SK-N-SH (cell line): Measurements from ENCODE around the gene NISCH. TPM values are rescaled to one million over a fixed set of nuclear protein-coding genes. Genes with fewer than 3 reads are reported as not detected.

ENCODE experiments used
- CTCF ChIA-PET: fragments of 300-600, 350-600 bp; formaldehyde crosslinking; extraction: SDS; loops from one replicate; lab custom pipeline; 2021; lab: Yijun Ruan, JAX
- POLR2A ChIA-PET: fragments of 350-600 bp; sonication (Branson Sonifier 250); formaldehyde crosslinking; extraction: SDS; loops from one replicate; lab custom pipeline; 2020; ENCODE audit warnings: antibody characterized with exemption, inconsistent platforms; lab: Yijun Ruan, JAX
- DNase-seq: peaks from one replicate; pipeline ENCODE4 v3.0.0; 2012
- H2AFZ ChIP-seq: fragments of 200-600 bp; sonication (generic); 2 replicates; pipeline ENCODE4 v1.8.1; 2016; ENCODE audit warnings: antibody characterized with exemption, mild to moderate bottlenecking, low read depth
- H3F3A ChIP-seq: fragments of 200-600 bp; sonication (generic); replicated peaks from 2 replicates; pipeline ENCODE3; 2016; ENCODE audit warnings: antibody characterized with exemption, mild to moderate bottlenecking; ENCODE audit not compliant: insufficient read depth
- H3K27ac ChIP-seq, 2 experiments: fragments of 200-500 bp in 1 of 2; fragments of 200-600 bp in 1 of 2; sonication (Bioruptor generic) in 1 of 2; sonication (generic), shearing (Covaris generic) in 1 of 2; 2 replicates each; pipeline versions ENCODE4 v1.5.1 to v1.6.1; 2014 to 2016; ENCODE audit warnings: low read depth in 2 of 2, inconsistent platforms in 1 of 2, low read length in 1 of 2, mild to moderate bottlenecking in 1 of 2, mixed read lengths in 1 of 2
- H3K27me3 ChIP-seq: fragments of 200-600 bp; sonication (generic), shearing (Covaris generic); 2 replicates; pipeline ENCODE4 v1.6.1; 2016; ENCODE audit warnings: mixed run types; ENCODE audit not compliant: insufficient read depth
- H3K36me3 ChIP-seq, 2 experiments: fragments of 200-500 bp in 1 of 2; fragments of 200-600 bp in 1 of 2; sonication (Bioruptor generic) in 1 of 2; sonication (generic) in 1 of 2; replicated peaks in 1 of 2; 2 replicates each; pipeline versions ENCODE3 to v1.5.1; 2014 to 2016; ENCODE audit warnings: low read length in 1 of 2, mild to moderate bottlenecking in 1 of 2; ENCODE audit not compliant: insufficient read depth in 2 of 2, control insufficient read depth in 1 of 2
- H3K4me1 ChIP-seq, 2 experiments: fragments of 200-500 bp in 1 of 2; fragments of 200-600 bp in 1 of 2; sonication (Bioruptor generic) in 1 of 2; sonication (generic), shearing (Covaris generic) in 1 of 2; 2 replicates each; pipeline versions ENCODE4 v1.5.1 to v1.6.1; 2014 to 2016; ENCODE audit warnings: low read depth in 1 of 2, low read length in 1 of 2, mixed run types in 1 of 2; ENCODE audit not compliant: insufficient read depth in 2 of 2, control insufficient read depth in 1 of 2
- H3K4me2 ChIP-seq: fragments of 200-600 bp; sonication (generic), shearing (Covaris generic); 2 replicates; pipeline ENCODE4 v1.6.1; 2017; ENCODE audit warnings: mixed run types
- H3K4me3 ChIP-seq, 2 experiments: fragments of 200-500 bp in 1 of 2; fragments of 200-600 bp in 1 of 2; sonication (Bioruptor generic) in 1 of 2; sonication (generic), shearing (Covaris generic) in 1 of 2; 2 replicates each; pipeline versions ENCODE4 v1.5.1 to v1.8.1; 2014 to 2016; ENCODE audit warnings: low read depth in 2 of 2, inconsistent platforms in 1 of 2, low read length in 1 of 2, mild to moderate bottlenecking in 1 of 2, mixed read lengths in 1 of 2, moderate library complexity in 1 of 2
- H3K79me2 ChIP-seq: fragments of 200-600 bp; sonication (generic); 2 replicates; pipeline ENCODE4 v1.8.1; 2017; ENCODE audit warnings: mild to moderate bottlenecking; ENCODE audit not compliant: insufficient read depth
- H3K9ac ChIP-seq: fragments of 200-600 bp; sonication (generic); 2 replicates; pipeline ENCODE4 v1.6.1; 2017; ENCODE audit warnings: mixed run types
- H3K9me2 ChIP-seq: fragments of 200-600 bp; sonication (generic); 2 replicates; pipeline ENCODE4 v1.6.1; 2017; ENCODE audit warnings: mixed run types
- H3K9me3 ChIP-seq: fragments of 200-600 bp; sonication (generic); 2 replicates; pipeline ENCODE4 v1.6.1; 2017; ENCODE audit warnings: mixed run types, mild to moderate bottlenecking, moderate library complexity
- H4K20me1 ChIP-seq: fragments of 200-600 bp; sonication (generic); 2 replicates; pipeline ENCODE4 v1.6.1; 2017; ENCODE audit warnings: mild to moderate bottlenecking, mixed run types; ENCODE audit not compliant: insufficient read depth
- CHD2 ChIP-seq: fragments of 150-350 bp; IDR thresholded peaks from 2 replicates; pipeline ENCODE4 v1.6.1; 2018; ENCODE audit warnings: low read length; ENCODE audit not compliant: partially characterized antibody
- MEF2A ChIP-seq: IDR thresholded peaks from 2 replicates; pipeline ENCODE4 v1.4.0; 2012; ENCODE audit warnings: low read depth, borderline replicate concordance
- NRF1 ChIP-seq: IDR thresholded peaks from 2 replicates; pipeline ENCODE4 v1.6.1; 2012; ENCODE audit warnings: low read depth, mild to moderate bottlenecking, low read length
- SMC3 ChIP-seq: IDR thresholded peaks from 2 replicates; pipeline ENCODE4 v1.6.1; 2012; ENCODE audit warnings: low read depth, low read length, improper control_type of control experiment
- TEAD4 ChIP-seq: IDR thresholded peaks from 2 replicates; pipeline ENCODE4 v1.4.0; 2012; ENCODE audit warnings: mild to moderate bottlenecking, borderline replicate concordance; ENCODE audit not compliant: insufficient read depth
- WGBS: methylation state at CpG from one replicate; pipeline ENCODE4 v1.1.6; 2017; ENCODE audit warnings: low lambda C conversion rate; 5-methylcytosine and 5-hydroxymethylcytosine counted together
- polyA plus RNA-seq, 3 experiments: library from polyadenylated mRNA; depleted of rRNA; stranded (reverse); fragments of >200 nt; gene quantifications; 2 replicates each; pipeline ENCODE4 v1.2.3, GENCODE V29; 2012
- TF ChIP-seq, protein P1 (sequence below): IDR thresholded peaks from 2 replicates; pipeline ENCODE4 v1.4.0; 2012; ENCODE audit warnings: low read depth, borderline replicate concordance
- TF ChIP-seq, protein P2 (sequence below): IDR thresholded peaks from 2 replicates; pipeline ENCODE4; 2012

Gene NISCH
- polyA plus RNA-seq, 1 of the 3 experiments (the other 2 are of a cell fraction): 77.5 TPM

DNA sequence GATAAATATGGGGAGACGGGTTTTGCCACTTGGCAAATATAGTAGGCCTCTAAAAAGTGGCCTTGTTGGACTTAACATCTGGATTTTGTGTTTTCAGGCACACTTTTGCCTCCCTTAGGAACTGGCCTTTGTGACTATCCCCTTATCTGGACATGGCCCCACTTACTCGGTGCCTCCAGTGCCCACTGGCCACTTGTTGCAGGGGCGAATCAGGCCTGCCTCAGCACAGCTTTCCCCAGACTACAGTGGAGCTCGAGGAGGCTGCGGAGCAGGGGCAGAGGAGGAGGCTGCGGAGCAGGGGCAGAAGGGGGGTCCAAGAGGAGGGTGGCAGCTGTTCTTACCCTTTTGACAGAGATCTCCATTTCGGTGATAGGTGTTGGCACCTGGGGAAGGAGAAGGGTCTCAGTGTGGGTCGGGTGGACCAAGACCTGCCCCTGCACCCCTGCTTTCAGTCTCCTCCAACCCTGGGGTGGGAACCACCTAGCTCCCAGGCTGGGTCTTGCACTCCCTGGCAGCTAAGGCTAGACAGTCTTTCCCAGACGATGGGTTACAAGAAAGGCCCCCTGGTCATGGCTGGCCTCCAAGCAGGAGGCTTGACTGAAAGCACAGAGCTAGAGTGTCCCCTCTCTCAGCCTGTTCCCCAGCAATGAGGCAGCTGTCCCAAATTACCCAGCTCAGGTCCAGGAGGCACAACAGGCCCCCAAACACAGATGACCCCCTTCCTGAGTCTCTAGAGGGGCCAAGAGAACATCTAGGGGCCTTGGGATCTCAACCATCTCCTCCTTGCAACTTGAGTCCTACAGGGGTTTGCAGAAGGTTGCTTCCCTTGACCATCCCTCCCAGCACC, 16.6 kb upstream of the NISCH start:
- TF ChIP-seq, protein P1, sequence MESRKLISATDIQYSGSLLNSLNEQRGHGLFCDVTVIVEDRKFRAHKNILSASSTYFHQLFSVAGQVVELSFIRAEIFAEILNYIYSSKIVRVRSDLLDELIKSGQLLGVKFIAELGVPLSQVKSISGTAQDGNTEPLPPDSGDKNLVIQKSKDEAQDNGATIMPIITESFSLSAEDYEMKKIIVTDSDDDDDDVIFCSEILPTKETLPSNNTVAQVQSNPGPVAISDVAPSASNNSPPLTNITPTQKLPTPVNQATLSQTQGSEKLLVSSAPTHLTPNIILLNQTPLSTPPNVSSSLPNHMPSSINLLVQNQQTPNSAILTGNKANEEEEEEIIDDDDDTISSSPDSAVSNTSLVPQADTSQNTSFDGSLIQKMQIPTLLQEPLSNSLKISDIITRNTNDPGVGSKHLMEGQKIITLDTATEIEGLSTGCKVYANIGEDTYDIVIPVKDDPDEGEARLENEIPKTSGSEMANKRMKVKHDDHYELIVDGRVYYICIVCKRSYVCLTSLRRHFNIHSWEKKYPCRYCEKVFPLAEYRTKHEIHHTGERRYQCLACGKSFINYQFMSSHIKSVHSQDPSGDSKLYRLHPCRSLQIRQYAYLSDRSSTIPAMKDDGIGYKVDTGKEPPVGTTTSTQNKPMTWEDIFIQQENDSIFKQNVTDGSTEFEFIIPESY: no peak
- TF ChIP-seq, all 33 proteins: peak for 0
- Histone ChIP-seq H2AFZ (no peak overlapping the region), H3K79me2 (no peaks in the 10 kb centered on the region), H3K4me3 (no peak overlapping the region), H3K9me2 (no peaks in the 10 kb centered on the region), H3K36me3 (no peaks in the 10 kb centered on the region), H4K20me1 (no peaks in the 10 kb centered on the region), H3K27me3 (no peaks in the 10 kb centered on the region), H3K4me1 (no peaks in the 10 kb centered on the region; a peak in 1 of 4 replicates), H3K4me2 (no peak overlapping the region), H3K9ac (no peak overlapping the region), H3K9me3 (no peaks in the 10 kb centered on the region), H3K27ac (no peak overlapping the region), H3F3A (no peaks in the 10 kb centered on the region)
- WGBS: 73% methylated on average over 8 of the region's 9 CpGs
- no peak for DNase-seq
- POLR2A ChIA-PET: no interaction called here
- CTCF ChIA-PET: interaction anchor here (0.9 to 28.4 kb wide), 3 partner anchors 10 to 27 kb away, joined by 5 to 578 read pairs (median 11); partner anchors contain the start of genes NISCH, SEMA3G and TNNC1

DNA sequence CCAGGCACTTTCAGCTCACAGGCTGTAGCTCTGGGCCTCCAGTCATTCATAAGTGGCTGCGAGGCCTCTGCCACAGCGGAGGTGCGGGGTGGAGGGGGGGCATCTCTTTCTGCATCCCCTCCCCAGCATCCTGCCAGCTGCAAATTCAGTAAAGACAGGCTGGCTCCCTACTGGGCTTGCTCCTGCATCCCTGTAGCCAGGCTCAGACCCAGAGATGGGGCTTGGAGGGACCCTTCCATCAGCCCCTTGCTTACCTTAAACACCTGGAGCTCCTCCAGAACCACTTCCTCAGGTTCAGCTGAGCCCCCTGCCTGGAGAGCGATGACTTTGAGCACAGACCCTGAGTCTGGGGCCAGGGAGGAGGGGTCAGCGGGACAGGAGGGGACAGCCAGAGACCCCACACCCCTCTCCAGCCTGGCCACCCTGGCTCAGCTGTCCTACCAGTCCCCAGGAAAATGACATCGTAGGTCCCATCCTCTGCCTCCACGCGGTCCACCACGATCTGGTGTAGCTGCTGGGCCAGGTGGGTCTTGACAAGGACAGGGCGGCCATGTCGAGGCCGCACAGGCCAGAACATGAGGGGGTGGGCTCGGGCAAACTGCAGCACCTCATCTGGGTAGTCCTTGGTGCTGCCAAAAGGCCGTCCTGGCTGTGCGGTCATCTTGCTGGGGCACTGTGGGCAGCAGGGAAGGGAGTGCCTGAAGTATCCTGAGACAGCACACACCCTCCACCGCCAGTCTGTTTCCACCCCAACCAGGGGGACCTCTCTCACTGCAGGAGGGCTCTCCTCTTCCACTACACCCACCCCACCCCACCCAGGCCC, 15.8 kb upstream of the NISCH start:
- CTCF ChIA-PET: interaction anchor here (0.9 to 28.4 kb wide), 3 partner anchors 9 to 28 kb away, joined by 5 to 578 read pairs (median 11); partner anchors contain the start of genes NISCH, SEMA3G and TNNC1
- H3K79me2 ChIP-seq: no peaks in the 10 kb centered on the region
- no peak overlapping the region for H3K4me2 ChIP-seq
- 82% methylated on average over 8 of the region's 16 CpGs for WGBS
- no peaks in the 10 kb centered on the region; a peak in 1 of 4 replicates for H3K4me1 ChIP-seq
- POLR2A ChIA-PET: no interaction called here
- H3K36me3 ChIP-seq: no peaks in the 10 kb centered on the region
- no peaks in the 10 kb centered on the region for H3K9me3 ChIP-seq
- no peaks in the 10 kb centered on the region for H3K27me3 ChIP-seq
- no peaks in the 10 kb centered on the region for H3K9me2 ChIP-seq
- no peak overlapping the region for H3K9ac ChIP-seq
- peak; percentile 25 for DNase-seq
- H3F3A ChIP-seq: no peaks in the 10 kb centered on the region
- TF ChIP-seq NRF1 (no peak), TEAD4 (no peak), SMC3 (no peak), MEF2A (no peak), CHD2 (no peak)
- TF ChIP-seq, protein P2, sequence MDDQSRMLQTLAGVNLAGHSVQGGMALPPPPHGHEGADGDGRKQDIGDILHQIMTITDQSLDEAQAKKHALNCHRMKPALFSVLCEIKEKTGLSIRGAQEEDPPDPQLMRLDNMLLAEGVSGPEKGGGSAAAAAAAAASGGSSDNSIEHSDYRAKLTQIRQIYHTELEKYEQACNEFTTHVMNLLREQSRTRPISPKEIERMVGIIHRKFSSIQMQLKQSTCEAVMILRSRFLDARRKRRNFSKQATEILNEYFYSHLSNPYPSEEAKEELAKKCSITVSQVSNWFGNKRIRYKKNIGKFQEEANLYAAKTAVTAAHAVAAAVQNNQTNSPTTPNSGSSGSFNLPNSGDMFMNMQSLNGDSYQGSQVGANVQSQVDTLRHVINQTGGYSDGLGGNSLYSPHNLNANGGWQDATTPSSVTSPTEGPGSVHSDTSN: no peak
- no peak overlapping the region for H2AFZ ChIP-seq
- no peaks in the 10 kb centered on the region for H4K20me1 ChIP-seq
- H3K27ac ChIP-seq: no peak overlapping the region
- no peak overlapping the region for H3K4me3 ChIP-seq
